IPS DF 6.9 (cell line): ENCODE results near the gene ANXA9.

Source experiments
- DNase-seq: peaks from one replicate; pipeline ENCODE4 v3.0.0-alpha.2; 2013; ENCODE audit warnings: low read depth, low spot score
- H3K27ac ChIP-seq: one replicate; pipeline ENCODE4 v1.5.1; 2013; ENCODE audit warnings: low read length, control low read depth
- H3K27me3 ChIP-seq: 2 replicates; pipeline ENCODE4 v1.6.1; 2013; ENCODE audit warnings: mild to moderate bottlenecking, low read length; ENCODE audit not compliant: control insufficient read depth, insufficient read depth
- H3K36me3 ChIP-seq: 2 replicates; pipeline ENCODE4 v1.6.1; 2013; ENCODE audit warnings: low read length; ENCODE audit not compliant: control insufficient read depth, insufficient read depth
- H3K4me1 ChIP-seq: 2 replicates; pipeline ENCODE4 v1.6.1; 2013; ENCODE audit warnings: low read length; ENCODE audit not compliant: control insufficient read depth, insufficient read depth
- H3K4me3 ChIP-seq: 2 replicates; pipeline ENCODE4 v1.5.1; 2013; ENCODE audit warnings: mild to moderate bottlenecking, low read length
- H3K9me3 ChIP-seq: 2 replicates; pipeline ENCODE4 v1.6.1; 2013; ENCODE audit warnings: low read length, inconsistent platforms; ENCODE audit not compliant: control insufficient read depth, insufficient read depth
- WGBS: extraction: QIAGEN DNeasy Blood & Tissue Kit; methylation state at CpG from one replicate; pipeline ENCODE4 v1.1.7; 2013; ENCODE audit warnings: mixed read lengths, missing lambda C conversion rate; ENCODE audit not compliant: insufficient read length, insufficient coverage; 5-methylcytosine and 5-hydroxymethylcytosine counted together

Gene ANXA9

GRCh38 chr1:151012684-151013471 is 30.8 kb downstream of the ANXA9 start:
- no peaks in the 10 kb centered on the region for H3K4me1 ChIP-seq
- no peak overlapping the region for H3K4me3 ChIP-seq
- no peaks in the 10 kb centered on the region for H3K36me3 ChIP-seq
- no peak for DNase-seq
- no peaks in the 10 kb centered on the region for H3K9me3 ChIP-seq
- H3K27ac ChIP-seq: no peak overlapping the region
- no CpG with 5 or more reads among the region's 14 CpGs for WGBS
- no peaks in the 10 kb centered on the region for H3K27me3 ChIP-seq

GRCh38 chr1:151013518-151013917 is 31.4 kb downstream of the ANXA9 start:
- H3K4me1 ChIP-seq: no peaks in the 10 kb centered on the region
- no peak for DNase-seq
- no CpG with 5 or more reads among the region's 2 CpGs for WGBS

GRCh38 chr1:151024540-151025146 is 42.6 kb downstream of the ANXA9 start:
- Histone ChIP-seq H3K4me3 (no peak overlapping the region), H3K9me3 (no peaks in the 10 kb centered on the region), H3K27ac (no peak overlapping the region), H3K27me3 (no peaks in the 10 kb centered on the region), H3K36me3 (peaks cover 11% of the 10 kb centered on the region; the same call in 1 of the 2 replicates), H3K4me1 (no peaks in the 10 kb centered on the region)
- peak; percentile 87 for DNase-seq
- WGBS: no CpG with 5 or more reads among the region's 6 CpGs

More at GRCh38 chr1:151013518-151013917, 31.4 kb downstream of the ANXA9 start:
- Histone ChIP-seq H3K4me3 (no peak overlapping the region), H3K27ac (no peak overlapping the region), H3K36me3 (no peaks in the 10 kb centered on the region), H3K9me3 (no peaks in the 10 kb centered on the region), H3K27me3 (no peaks in the 10 kb centered on the region)

- Histone ChIP-seq H3K9me3 (no peaks in the 10 kb centered on the region), H3K4me1 (no peaks in the 10 kb centered on the region), H3K36me3 (peaks cover 12% of the 10 kb centered on the region; the same call in 1 of the 2 replicates), H3K4me3 (no peak overlapping the region), H3K27me3 (no peaks in the 10 kb centered on the region), H3K27ac (no peak overlapping the region)
- DNase-seq: no peak
These were observed 44.4 kb downstream of the ANXA9 start for GRCh38 chr1:151026460-151026859.

- no peak for DNase-seq
- Histone ChIP-seq H3K27me3 (no peaks in the 10 kb centered on the region), H3K4me1 (peaks cover 5% of the 10 kb centered on the region), H3K4me3 (no peak overlapping the region), H3K9me3 (no peaks in the 10 kb centered on the region), H3K36me3 (peaks cover 14% of the 10 kb centered on the region; the same call in 1 of the 2 replicates), H3K27ac (no peak overlapping the region)
- WGBS: no CpG with 5 or more reads among the region's 8 CpGs
These were observed 50.1 kb downstream of the ANXA9 start for GRCh38 chr1:151032164-151032563.

GRCh38 chr1:151035167-151035566 is 53.1 kb downstream of the ANXA9 start:
- Histone ChIP-seq H3K4me3 (no peak overlapping the region), H3K4me1 (peaks cover 6% of the 10 kb centered on the region), H3K9me3 (no peaks in the 10 kb centered on the region), H3K27me3 (no peaks in the 10 kb centered on the region), H3K36me3 (peaks cover 8% of the 10 kb centered on the region; the same call in 1 of the 2 replicates), H3K27ac (no peak overlapping the region)
- WGBS: no CpG with 5 or more reads among the region's 3 CpGs
- no peak for DNase-seq

- Histone ChIP-seq H3K4me1 (peaks cover 6% of the 10 kb centered on the region), H3K4me3 (no peak within 1 kb of the TSS), H3K27ac (no peak within 1 kb of the TSS), H3K27me3 (no peaks in the 10 kb centered on the region), H3K9me3 (no peaks in the 10 kb centered on the region), H3K36me3 (peaks cover 8% of the 10 kb centered on the region; the same call in 1 of the 2 replicates)
- no peak for DNase-seq
- no CpG with 5 or more reads among the region's 2 CpGs for WGBS
These were observed 54.3 kb downstream of the ANXA9 start, which contains the start of gene BNIPL for GRCh38 chr1:151036356-151036755. BNIPL (plus strand) TSS chr1:151036586; CDS start chr1:151036726, 140 bp downstream.

- Histone ChIP-seq H3K9me3 (no peaks in the 10 kb centered on the region), H3K27me3 (no peaks in the 10 kb centered on the region), H3K36me3 (peaks cover 6% of the 10 kb centered on the region; the same call in 1 of the 2 replicates), H3K27ac (no peak overlapping the region), H3K4me1 (peaks cover 6% of the 10 kb centered on the region), H3K4me3 (no peak overlapping the region)
- no CpG with 5 or more reads among the region's 6 CpGs for WGBS
- DNase-seq: no peak
These were observed 54.9 kb downstream of the ANXA9 start for GRCh38 chr1:151037032-151037431.

GRCh38 chr1:151039521-151039920 is 57.4 kb downstream of the ANXA9 start:
- DNase-seq: no peak
- no CpG with 5 or more reads among the region's 3 CpGs for WGBS
- H3K4me1 ChIP-seq: peaks cover 6% of the 10 kb centered on the region

GRCh38 chr1:151043163-151043562 is 61.1 kb downstream of the ANXA9 start:
- Histone ChIP-seq H3K27me3 (no peaks in the 10 kb centered on the region), H3K4me1 (peaks cover 2% of the 10 kb centered on the region; the same call in 1 of the 2 replicates), H3K36me3 (no peaks in the 10 kb centered on the region), H3K27ac (no peak overlapping the region), H3K9me3 (no peaks in the 10 kb centered on the region), H3K4me3 (no peak overlapping the region)
- no CpG with 5 or more reads among the region's 1 CpG for WGBS
- no peak for DNase-seq

More at GRCh38 chr1:151039521-151039920, 57.4 kb downstream of the ANXA9 start:
- H3K27me3 ChIP-seq: no peaks in the 10 kb centered on the region
- no peak overlapping the region for H3K27ac ChIP-seq
- H3K4me3 ChIP-seq: no peak overlapping the region
- H3K36me3 ChIP-seq: no peaks in the 10 kb centered on the region; the same call in 1 of the 2 replicates
- no peaks in the 10 kb centered on the region for H3K9me3 ChIP-seq
